ENCODE results near the gene NETO2. TPM values are rescaled to one million over a fixed set of nuclear protein-coding genes. Genes with fewer than 3 reads are reported as not detected.

Gene NETO2
- total and polyA plus RNA-seq, 2 donors (not counting 3 experiments of a cell fraction or from before 2014, with no cell fraction given): 18.4 to 24.8 TPM

- Histone ChIP-seq H2AFZ (ENCODE audit: low read depth, low read length) (no peak overlapping the region), H3K27ac (ENCODE audit: insufficient read depth, low read depth, low read length) (no peak overlapping the region), H3K9ac (replicated peaks; ENCODE audit: extremely low read depth, insufficient read depth, low read length) (no peak overlapping the region), H3K4me3 (replicated peaks in 1 of 3; ENCODE audit: insufficient read depth in 1 of 3, low read depth in 1 of 3, low read length in 3 of 3) (no peak overlapping the region), H3K27me3 (ENCODE audit: control insufficient read depth in 2 of 2, insufficient read depth in 2 of 2, low read length in 2 of 2) (no peaks in the 10 kb centered on the region), H3K36me3 (ENCODE audit: control insufficient read depth in 2 of 2, extremely low read depth in 1 of 2, insufficient read depth in 2 of 2, low read length in 2 of 2) (peaks cover 0 to 3% of the 10 kb centered on the region in 2 experiments), H3K9me1 (replicated peaks; ENCODE audit: control insufficient read depth, extremely low read depth, insufficient read depth, low read length) (no peaks in the 10 kb centered on the region), H3K4me1 (ENCODE audit: control insufficient read depth, extremely low read depth, insufficient read depth, low read length) (no peaks in the 10 kb centered on the region), H3K4me2 (ENCODE audit: insufficient read depth, low read length) (no peak overlapping the region), H4K20me1 (replicated peaks; ENCODE audit: control insufficient read depth, extremely low read depth, insufficient read depth, low read length) (no peaks in the 10 kb centered on the region), H3K9me3 (replicated peaks; ENCODE audit: control insufficient read depth, insufficient read depth, low read length) (no peaks in the 10 kb centered on the region), H3K79me2 (ENCODE audit: control insufficient read depth, insufficient read depth, low read length) (no peaks in the 10 kb centered on the region)
- ChIA-PET CTCF (no interaction called here), POLR2A (no interaction called here)
- no peak for TF ChIP-seq POLR2A (IDR thresholded peaks at IDR 0.05; ENCODE audit: low read depth, low read length)
- TF ChIP-seq EZH2 (IDR thresholded peaks at IDR 0.05; ENCODE audit: borderline replicate concordance, low read depth, low read length, severe bottlenecking): no peak
- no peak for TF ChIP-seq CTCF (IDR thresholded peaks at IDR 0.05; ENCODE audit: extremely low read depth in 1 of 2, insufficient read depth in 1 of 2, low read depth in 1 of 2, low read length in 2 of 2)
- TF ChIP-seq FOS (IDR thresholded peaks at IDR 0.05; ENCODE audit: borderline replicate concordance, insufficient read depth, low read length): no peak
- TF ChIP-seq POLR2AphosphoS5 (IDR thresholded peaks at IDR 0.05; ENCODE audit: insufficient read depth, low read depth, low read length): no peak
- no peak for TF ChIP-seq MAX (IDR thresholded peaks at IDR 0.05; ENCODE audit: insufficient read depth, insufficient read length)
- TF ChIP-seq JUN (IDR thresholded peaks at IDR 0.05; ENCODE audit: borderline replicate concordance, insufficient read depth, insufficient read length, low read depth): no peak
- TF ChIP-seq GATA2 (IDR thresholded peaks at IDR 0.05; ENCODE audit: insufficient read depth, insufficient read length, low read depth, low read length): no peak
- no peak for TF ChIP-seq MYC (IDR thresholded peaks at IDR 0.05; ENCODE audit: low read depth, low read length)
- no peak for FAIRE-seq
- no TSS peak for BruUV-seq (replicated peaks)
- intact Hi-C loops (cut with micrococcal nuclease): no loop called here
- dilution Hi-C loops (cut with MboI; ENCODE audit: extremely low pct_ligation_motif_present, low sequenced_read_pairs): no loop called here
- DNase-seq (ENCODE audit: low read depth, low spot score): no peak
These were observed 62.6 kb downstream of the NETO2 start for GRCh38 chr16:47081115-47081514.

Measured in endothelial cell of umbilical vein (primary cell).